HG03064 (cell line): ENCODE data around the gene FOXF1.

ENCODE experiments used
- ATAC-seq: cut with Tn5 transposase; IDR thresholded peaks from one replicate; pipeline ENCODE4 v1.9.1; 2021; ENCODE audit warnings: low read depth; ENCODE audit not compliant: unreplicated experiment

Gene FOXF1

DNA sequence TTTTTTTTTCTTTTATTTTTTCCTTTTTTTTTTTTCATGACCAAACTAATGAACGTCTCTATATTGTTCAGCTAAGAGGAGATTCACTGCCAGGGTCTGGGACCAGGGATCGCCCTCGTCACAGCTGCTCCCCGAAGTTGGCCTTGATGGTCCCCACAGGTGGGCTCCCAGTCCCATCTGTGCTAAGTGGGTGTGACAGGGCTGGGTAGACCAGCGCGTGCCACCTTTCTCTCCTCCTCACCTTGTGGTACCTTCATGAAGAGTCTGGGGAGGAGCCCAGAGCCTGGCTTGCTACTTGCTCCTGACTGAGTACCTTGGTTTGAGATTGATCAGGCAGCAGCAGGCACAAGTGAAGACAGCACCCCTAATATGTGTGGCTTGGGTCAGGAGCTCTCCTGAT lies 6.5 kb upstream of the FOXF1 start:
- ATAC-seq, result no peak

DNA sequence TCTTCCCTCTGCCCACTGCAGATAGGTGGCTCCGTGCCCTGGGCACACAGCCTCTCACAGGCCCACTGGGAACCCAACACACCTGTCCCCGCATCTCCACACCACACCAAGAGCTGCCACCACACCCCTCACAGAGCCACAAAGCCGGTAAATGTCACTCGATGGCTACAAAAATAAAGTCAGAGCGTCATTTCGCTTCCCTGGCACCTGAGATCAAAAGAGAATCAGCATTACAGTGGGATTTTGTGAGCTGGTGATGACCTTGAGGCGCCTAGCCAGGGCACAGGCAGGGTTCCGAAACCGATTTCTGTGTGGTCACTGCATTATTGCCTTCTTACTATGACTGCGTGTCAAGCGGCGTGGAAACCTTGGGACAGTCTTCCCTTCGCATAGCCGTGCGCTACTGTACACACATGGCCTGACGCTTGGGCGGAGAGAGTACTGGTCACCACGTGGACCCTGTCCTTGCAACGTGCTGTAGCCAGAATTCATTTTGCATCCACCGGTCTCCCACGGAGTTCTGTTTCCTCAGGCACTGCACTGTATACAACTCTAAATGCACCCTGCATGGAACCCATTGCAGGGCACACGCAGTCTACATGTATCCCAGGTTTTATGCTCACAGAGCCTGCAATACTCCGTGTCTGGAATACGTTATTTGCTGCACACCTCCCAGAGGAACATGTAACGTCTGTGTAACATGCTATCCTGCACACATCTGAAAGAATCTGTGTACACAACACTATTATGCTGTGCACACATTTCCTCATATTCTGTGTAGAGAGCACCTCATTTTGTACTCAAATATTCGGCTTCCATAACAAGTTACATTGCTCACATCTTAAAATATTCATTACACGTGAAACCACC lies 5.8 kb upstream of the FOXF1 start:
- ATAC-seq, result no peak

DNA sequence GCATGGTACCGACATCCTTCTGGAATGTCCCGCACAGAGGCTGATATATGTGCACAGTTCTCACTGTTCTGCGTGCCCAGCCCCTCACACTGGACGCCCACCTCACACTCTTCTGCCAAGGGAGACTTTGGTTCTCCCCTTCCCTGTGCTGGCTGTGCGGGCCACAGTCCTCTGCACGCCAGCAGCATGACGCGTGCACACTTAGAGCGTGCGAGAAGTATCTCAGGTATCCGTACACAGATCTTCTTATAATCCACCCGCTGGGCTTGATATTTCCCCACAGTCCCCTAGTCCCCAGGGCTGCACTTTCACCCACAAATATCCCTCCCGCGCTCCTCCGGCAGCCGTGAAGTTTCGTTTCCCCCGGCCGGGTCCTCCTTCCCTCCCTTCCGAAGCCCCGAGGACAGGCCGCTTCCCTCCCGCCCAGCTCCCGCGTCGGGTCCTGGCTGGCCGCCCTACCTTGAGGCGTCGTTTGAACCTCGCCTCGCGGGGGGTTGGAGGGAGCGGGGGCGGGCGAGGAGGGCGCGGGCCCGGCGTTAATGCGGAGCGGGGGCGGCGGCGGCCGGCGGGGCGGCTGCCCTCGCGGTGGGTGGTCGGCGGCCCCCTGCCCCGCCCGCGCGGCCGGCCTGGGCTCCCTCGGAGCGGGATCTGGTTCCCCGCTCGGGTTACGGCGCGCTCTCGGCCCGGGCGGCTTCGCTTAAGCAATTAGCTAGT lies 5.0 kb upstream of the FOXF1 start:
- no peak for ATAC-seq

DNA sequence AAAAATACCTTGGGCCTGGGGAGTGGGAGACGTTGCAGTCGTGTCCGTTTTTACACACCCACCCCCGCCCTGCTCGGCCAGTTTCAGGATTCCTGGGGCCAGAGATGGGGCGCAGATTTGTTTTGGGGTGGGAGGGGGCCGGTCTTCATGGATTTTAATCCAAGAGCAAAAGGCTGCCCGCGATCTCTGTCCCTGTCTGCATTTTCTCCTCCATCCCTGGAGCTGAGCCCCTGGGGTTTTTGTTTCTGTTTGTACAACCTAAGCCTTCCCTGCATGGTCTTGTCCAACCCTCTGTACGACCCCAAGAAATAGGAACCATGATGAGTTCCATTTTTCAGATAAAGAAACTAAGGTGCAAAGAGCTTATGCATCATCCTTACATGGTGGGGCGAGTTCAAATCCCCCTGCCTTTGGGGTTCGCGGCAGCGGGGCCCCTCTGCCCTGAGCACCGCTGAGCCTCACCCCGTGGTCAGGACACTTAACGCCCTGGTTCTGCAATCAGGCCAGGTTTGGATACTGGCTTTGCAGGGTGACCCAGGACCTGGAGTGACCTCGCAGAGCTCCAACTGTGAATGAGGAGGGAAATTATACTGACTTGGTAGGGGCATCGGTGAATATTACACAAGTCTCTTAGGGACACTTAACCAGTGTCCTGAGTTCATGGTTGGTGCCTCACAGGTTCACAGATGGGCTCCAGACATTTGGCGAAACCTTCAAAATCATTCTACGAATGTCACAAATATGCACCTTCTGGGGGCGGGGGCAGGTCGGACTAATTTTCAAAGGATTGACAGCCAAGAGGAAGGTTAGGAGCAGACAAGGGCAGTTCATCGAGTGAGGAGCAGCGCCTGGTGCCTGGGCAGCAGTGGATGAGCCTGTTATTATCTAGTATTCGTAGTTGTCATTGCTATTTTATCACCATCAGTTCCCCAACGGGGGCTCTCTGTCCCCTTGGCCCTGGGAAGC lies 4.1 kb upstream of the FOXF1 start:
- no peak for ATAC-seq

DNA sequence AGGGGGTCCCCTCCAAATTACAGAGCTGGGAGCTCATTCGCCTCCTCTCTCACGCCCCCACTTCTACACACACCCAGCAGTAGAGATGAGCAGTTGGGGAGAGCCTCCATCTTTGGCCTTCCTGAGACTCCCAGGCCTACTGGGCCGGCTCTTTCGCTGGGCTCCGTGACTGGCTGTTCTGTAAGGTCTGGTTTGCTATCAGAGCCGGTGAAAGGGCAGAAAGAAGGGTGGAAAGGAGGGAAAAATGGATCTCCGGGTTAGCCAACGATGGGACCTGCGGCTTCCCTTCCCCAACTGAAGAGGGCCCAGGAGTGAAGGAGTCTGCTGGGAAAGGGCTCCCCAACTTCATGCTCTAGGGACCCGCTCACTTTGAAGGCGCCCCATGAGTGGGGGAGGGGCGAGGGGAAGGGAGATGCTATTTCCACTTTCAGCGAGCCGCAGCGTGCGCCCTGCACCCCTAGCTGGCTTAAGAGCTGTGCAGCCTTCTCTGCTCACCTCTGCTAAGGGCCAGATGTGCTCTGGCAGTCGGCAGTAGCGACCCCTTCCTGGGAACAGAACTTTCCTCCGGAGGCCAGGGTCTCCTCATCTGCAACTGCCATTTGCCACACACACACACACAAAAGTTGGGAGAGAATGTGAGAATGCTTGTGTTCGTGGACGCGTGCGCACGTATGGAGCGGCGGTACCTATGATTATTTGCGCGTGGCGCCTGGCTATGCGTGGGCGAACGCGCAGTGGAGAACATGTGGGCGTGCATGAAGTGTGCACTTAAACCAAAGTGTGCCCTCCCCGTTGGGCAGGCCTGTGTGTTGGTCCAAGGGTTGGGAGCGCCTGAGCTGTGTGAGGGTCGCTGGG lies 2.9 kb upstream of the FOXF1 start:
- ATAC-seq, result no peak

DNA sequence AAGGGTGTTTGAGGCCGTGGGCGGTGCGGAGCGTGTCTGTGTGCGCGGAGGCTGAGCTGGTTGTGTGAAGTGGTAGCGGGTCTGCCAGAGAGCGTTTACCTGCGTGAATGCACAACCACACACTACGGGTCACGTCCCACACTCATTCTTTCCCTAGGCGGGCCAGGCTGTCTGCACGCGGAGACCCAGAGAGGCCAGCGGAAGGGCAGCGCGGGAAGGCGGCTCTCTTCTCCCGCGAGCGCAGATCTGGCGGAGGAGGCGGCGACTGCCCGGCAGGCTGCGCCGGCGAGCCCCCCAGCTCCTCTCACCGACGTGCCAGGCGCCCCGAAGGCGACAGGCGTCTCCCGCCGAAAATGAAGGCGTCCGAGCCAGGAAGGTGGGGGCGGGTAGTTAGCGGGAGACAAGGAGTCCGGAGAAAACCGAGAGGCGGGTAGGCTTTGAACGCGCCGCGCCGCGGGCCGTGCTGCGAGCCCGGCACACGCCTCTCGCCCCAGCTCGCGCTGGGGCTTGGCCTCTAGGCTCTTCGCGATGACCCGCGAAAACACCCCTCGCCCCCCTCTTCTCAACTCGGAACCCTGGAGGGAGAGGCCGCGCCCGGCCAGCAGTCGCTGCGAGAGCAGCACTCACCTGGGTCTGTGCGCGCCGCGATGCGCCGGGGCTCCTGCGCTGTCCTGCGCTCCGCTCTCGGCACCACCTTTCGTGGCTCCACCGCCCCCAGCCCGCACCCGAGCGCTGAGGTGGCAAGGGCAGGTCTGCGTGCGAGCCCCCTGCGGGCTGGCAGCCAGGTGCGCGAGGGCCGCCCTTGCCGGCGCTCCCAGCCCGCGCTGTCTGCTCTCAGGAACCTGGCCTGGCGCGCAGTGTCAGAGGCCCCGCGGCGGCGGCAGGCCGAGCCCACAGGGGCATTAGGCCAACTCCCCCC lies 2.0 kb upstream of the FOXF1 start:
- ATAC-seq, result no peak

DNA sequence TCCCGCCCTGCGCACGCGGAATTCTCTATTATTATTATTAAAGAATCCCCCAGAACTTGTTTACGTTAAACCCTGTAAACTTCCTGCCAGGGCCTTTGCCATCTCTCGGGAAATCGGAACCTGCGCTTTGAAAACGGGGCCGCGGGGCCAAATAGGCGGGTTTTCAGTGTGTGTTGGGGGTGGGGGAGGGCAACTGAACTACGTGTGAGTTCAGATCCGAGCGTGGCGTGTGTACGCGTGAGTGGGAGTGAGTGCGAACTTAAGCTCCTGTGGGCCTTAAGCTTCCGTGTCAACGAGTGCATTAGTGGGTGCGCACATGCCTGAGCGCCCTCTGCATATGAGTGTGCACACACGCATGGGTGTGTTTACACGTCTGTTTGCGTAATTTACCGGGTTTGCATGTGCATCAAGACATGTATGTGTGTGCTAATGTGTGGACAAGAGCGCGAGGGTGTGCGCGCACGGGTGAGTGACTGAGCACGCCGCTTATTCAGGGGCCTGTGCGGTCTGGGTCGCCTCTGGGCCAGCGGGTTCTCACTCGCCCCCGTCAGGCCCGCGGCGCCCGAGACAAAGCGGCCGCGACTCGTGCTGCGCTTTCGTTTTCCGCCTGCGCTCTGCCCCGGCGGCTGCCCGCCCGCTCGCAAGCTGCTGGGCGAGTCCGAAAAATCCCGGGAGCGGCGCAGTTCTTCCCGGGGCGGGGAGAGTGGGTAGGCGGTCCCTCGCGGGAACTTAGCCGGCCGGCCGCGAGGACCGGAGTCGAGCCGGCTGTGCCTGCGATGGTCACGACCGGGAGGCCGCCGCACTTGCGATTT lies 1.2 kb upstream of the FOXF1 start:
- ATAC-seq, result no peak

DNA sequence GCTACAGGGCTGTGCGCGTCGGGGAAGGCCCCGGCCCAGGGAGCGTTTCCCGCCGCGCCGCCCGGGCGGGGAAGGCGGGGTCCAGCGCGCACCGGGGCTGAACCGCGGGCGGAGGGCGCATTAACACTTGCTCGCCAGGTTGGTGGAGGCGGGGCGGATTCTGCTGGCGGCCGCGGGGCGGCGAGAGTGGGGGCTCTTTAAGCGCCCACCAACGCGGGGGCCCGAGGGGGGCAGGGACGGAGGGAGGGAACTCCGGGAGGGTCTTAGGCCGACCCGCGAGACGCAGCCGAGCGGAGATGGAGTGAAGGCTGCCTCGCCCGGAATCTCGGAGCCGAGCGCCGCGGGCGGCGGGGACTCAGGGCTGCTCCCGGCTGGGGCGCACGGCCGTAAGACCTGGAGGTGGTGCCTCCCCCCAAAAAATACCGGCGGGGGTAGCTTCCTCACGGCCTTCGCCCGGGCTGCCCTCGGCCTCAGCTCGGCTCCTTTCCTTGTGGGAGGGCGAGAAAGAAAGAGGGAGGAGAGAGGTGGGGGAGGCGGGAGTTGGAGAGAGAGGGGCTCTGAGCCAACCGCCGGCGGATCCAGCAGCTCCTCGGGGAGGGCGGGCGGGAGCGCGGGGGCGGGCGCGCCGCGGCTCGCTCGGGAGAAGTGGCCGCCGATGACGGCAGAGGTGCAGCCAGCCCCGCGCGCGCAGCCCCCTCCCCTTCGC lies 415 bp upstream of the FOXF1 start:
- ATAC-seq, result no peak

DNA sequence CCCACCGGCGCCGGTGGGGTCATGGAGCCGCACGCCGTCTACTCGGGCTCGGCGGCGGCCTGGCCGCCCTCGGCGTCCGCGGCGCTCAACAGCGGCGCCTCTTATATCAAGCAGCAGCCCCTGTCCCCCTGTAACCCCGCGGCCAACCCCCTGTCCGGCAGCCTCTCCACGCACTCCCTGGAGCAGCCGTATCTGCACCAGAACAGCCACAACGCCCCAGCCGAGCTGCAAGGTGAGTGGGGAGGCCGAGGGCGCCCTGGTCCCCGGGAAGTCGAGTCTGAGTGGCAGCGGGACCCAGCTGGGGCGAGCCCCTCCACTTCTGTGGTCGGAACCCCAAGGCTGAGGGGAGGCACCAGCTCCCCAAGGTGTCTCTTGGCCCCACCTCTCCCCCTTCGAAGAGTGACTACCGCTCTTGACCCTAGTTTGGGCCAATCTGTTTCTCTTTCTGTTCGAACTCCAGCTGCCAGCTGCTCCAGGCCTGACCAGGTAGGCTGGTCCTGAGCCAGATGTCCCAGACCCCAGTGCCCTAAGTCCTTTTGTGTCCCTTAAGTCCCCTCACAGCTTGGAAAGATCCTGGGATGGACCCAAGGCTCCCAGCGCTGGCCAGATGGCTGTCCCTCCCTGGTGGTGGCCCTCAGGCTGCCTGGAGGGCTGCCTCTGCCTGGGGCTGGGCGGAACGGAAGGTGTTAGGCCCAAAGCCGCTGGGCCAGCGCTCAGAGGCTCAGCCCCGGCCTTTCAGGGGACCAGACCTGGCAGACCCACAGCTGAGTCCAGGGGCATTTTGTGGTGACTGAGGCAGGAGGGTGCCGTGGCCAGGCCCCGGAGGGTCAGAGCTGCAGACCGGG lies 1.2 kb downstream of the FOXF1 start:
- ATAC-seq, result no peak

DNA sequence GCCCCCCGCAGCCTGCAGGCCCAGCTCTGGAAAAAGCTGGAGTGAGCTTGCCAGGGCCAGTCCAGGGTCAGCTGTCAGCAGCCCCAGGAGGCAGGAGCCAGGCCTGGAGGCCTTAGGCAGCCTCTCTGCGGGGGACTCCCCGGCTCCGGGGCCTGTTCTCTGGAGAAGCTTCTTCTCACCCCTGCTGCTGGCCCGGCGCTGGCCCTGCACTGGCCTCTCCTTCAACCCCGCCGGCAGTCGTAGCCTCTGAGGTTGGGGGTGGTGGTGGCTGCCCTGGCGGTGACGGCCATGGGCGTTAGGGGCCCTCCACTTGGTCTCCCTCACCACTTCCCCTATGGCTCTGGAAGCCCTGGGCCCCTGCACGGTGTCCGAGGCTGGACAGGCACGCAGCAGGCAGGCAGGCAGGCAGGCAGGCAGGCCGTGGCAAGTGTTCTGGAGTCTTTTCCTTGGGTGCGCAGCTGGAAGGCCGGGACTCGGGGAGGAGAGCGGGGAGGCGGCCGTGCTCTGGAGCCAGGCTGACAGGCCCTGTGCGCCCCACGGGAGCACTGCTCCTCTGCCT lies 2.1 kb downstream of the FOXF1 start:
- ATAC-seq, result no peak

DNA sequence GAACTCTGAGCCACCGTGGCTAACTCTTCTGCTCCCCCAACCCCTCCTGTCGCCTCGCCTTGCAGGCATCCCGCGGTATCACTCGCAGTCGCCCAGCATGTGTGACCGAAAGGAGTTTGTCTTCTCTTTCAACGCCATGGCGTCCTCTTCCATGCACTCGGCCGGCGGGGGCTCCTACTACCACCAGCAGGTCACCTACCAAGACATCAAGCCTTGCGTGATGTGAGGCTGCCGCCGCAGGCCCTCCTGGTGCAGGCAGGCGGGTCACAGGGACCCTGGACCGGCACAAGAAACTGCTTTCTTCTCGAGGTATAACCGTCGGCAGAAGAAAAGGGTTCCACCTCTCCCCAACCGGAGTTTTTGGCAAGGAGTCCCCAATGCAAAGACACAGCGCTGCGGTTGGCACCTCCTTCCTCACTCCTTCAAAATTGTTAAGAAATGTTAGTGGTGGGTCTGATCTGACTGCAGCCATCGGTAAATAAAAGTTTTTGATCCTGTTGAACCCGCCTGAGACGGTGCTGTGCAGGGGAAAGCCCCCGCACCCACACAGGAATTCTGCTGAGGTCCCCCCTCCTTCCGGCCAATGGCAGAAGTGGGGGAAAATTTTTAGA lies 2.6 kb downstream of the FOXF1 start:
- no peak for ATAC-seq

DNA sequence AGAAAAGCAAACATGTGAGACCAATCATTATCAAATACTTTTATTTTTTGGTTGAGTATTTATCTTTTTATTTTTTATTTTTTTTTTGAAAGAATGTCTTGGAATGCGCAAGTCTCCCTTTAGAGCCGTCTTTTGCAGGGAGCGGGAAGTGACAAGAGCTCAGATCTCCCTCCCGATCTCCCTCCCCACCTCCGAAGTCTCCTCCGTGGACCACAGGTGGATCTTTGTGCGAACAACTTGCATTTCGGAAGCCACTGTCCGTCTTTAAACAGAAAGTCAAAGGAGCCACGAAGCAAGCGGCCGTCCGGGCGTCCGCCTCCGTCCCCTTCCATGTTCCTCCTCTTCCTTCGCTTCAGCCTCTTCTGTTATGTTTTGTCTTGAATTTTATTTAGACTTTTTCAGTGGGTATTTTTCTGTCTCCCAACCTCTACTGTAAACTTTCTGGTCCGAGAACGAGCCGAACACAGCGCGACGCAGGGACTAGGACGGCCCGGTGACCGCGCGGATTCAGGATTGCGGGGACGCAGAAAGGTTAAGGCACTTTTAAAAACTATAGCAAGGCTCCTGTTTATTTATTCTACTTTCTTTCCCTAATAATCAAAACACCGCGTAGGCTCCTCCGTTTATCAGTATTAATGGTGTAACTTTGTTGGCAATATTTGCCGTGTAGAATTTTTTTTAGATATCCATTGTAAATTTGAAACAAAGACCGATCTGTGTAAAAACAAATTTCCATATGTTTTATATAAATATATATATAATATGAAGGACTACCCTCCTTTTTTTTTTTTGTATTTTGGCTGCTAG lies 3.3 kb downstream of the FOXF1 start:
- no peak for ATAC-seq

DNA sequence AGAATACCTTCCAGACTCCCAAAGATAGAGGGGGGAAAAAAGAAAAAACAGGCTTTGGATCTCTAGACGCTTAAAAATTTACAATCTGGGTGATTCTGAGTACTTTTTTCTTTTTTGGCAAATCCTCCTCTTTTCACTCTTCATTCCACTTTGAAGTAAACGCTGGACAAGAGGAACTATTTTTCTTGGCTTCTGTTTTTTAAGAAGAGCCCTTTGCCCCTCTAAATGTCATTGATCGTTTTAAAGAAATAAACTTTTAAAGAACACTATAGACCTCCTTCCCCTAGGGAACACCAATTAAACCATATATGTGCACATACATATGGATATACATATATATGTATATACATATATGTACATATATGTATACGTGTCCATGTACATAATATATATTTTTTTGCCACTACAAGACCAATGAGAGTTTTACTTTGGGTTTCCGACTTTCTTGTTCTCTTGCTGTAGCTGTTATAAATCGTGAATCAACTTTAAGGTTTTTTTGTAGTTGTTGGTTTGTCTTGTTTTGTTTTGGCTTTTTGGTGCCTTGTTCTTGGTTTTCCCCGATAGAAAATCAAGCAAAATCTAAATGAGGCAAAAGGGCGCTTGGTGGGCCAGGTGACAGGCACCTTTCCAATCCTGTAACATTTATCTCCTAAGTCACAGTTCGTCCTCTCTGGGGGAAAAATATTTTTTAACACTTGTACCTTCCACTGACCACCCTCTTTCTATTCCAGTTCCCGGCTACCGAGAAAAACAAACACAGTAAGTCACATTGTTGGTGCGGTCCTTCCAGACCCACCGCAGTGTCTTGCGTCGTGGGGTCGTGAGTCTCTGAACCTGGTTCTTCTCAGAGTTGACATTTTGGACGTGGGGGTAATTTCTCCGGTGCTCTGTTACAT lies 4.4 kb downstream of the FOXF1 start:
- ATAC-seq, result no peak

DNA sequence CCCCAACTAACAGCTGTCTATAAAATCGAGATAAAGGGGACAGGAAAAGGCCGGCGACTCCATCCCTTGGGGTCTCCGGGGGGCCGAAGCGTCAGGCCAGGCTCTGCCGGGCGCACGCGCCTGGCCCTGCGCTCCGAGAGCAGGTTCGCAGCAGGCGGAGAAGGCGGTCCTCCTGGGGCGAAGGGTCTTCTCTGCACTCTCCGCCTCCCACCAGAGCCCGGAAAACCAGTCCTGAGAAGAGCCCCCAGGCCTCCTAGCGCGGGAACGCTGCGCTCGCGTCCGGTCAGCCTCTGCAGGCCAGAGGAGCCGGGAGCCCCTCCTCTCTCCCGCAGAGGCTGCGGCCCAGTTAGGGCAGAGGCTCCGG lies 5.1 kb downstream of the FOXF1 start:
- no peak for ATAC-seq
